AML-193 (cell line): ENCODE results near the gene FIBCD1.

Source experiments
- DNase-seq, 2 experiments: peaks; one replicate each; lab custom pipeline; 2025; lab: John Stamatoyannopoulos, UW

The FIBCD1 gene

GRCh38 chr9:130895038-130895437 is 44.0 kb downstream of the FIBCD1 start:
- no peak for DNase-seq

GRCh38 chr9:130894546-130894945 is 44.5 kb downstream of the FIBCD1 start:
- no peak for DNase-seq

- no peak for DNase-seq
Measured at GRCh38 chr9:130893341-130894101, 45.5 kb downstream of the FIBCD1 start.

- DNase-seq: no peak
Measured at GRCh38 chr9:130892477-130893304, 46.4 kb downstream of the FIBCD1 start.

- no peak for DNase-seq
Measured at GRCh38 chr9:130891688-130892476, 47.2 kb downstream of the FIBCD1 start.

- DNase-seq: no peak
Measured at GRCh38 chr9:130890870-130891687, 48.0 kb downstream of the FIBCD1 start.

GRCh38 chr9:130890124-130890523 is 48.9 kb downstream of the FIBCD1 start:
- no peak for DNase-seq

- DNase-seq: no peak
Measured at GRCh38 chr9:130888146-130888885, 50.7 kb downstream of the FIBCD1 start.

- no peak for DNase-seq
Measured at GRCh38 chr9:130887494-130888144, 51.4 kb downstream of the FIBCD1 start.

GRCh38 chr9:130886981-130887380 is 52.1 kb downstream of the FIBCD1 start:
- no peak for DNase-seq

GRCh38 chr9:130885484-130886375 is 53.3 kb downstream of the FIBCD1 start:
- no peak for DNase-seq

GRCh38 chr9:130884542-130885483 is 54.2 kb downstream of the FIBCD1 start:
- no peak for DNase-seq

GRCh38 chr9:130884111-130884531 is 54.9 kb downstream of the FIBCD1 start:
- DNase-seq: no peak

GRCh38 chr9:130883479-130883878 is 55.6 kb downstream of the FIBCD1 start:
- no peak for DNase-seq

GRCh38 chr9:130882696-130883225 is 56.3 kb downstream of the FIBCD1 start:
- DNase-seq: no peak

- DNase-seq: no peak
Measured at GRCh38 chr9:130881516-130881915, 57.5 kb downstream of the FIBCD1 start.

GRCh38 chr9:130880599-130881220 is 58.3 kb downstream of the FIBCD1 start:
- no peak for DNase-seq
